MCF 10A (cell line): ENCODE data around the gene PIP4K2C. TPM values are rescaled to one million over a fixed set of nuclear protein-coding genes. Genes with fewer than 3 reads are reported as not detected.

Experiments used
- BruUV-seq: library from RNA; stranded (reverse); fragments of 400-500 nt; replicated peaks from 2 replicates; lab custom pipeline; 2021; lab: Mats Ljungman, UMichigan
- CTCF ChIA-PET: fragments of 300-600 bp; sonication (Branson Sonifier 250); formaldehyde crosslinking; extraction: SDS; loops from one replicate; lab custom pipeline; 2021; ENCODE audit warnings: antibody characterized with exemption, inconsistent platforms; lab: Yijun Ruan, JAX
- POLR2A ChIA-PET: fragments of 300-600, 350-650 bp; sonication (Branson Sonifier 250); formaldehyde crosslinking; extraction: SDS; loops from one replicate; lab custom pipeline; 2020; ENCODE audit warnings: antibody characterized with exemption, inconsistent platforms; lab: Yijun Ruan, JAX
- DNase-seq: peaks from one replicate; pipeline ENCODE4 v3.0.0-alpha.2; 2018; ENCODE audit not compliant: unreplicated experiment
- H3K27ac Mint-ChIP-seq: one replicate; pipeline ENCODE4 v1.8.0; 2022; ENCODE audit warnings: mild to moderate bottlenecking, low read depth, mixed read lengths; ENCODE audit not compliant: unreplicated experiment
- H3K27me3 Mint-ChIP-seq: one replicate; pipeline ENCODE4 v1.8.0; 2022; ENCODE audit warnings: mixed read lengths; ENCODE audit not compliant: insufficient read depth, unreplicated experiment
- H3K36me3 Mint-ChIP-seq: one replicate; pipeline ENCODE4 v1.8.0; 2022; ENCODE audit warnings: mild to moderate bottlenecking, moderate library complexity, mixed read lengths; ENCODE audit not compliant: insufficient read depth, unreplicated experiment
- H3K4me1 Mint-ChIP-seq: one replicate; pipeline ENCODE4 v1.8.0; 2022; ENCODE audit warnings: mixed read lengths; ENCODE audit not compliant: insufficient read depth, unreplicated experiment
- H3K4me3 Mint-ChIP-seq: one replicate; pipeline ENCODE4 v1.8.0; 2022; ENCODE audit warnings: mild to moderate bottlenecking, moderate library complexity, mixed read lengths; ENCODE audit not compliant: unreplicated experiment
- H3K9me3 Mint-ChIP-seq: one replicate; pipeline ENCODE4 v1.8.0; 2022; ENCODE audit warnings: mixed read lengths; ENCODE audit not compliant: unreplicated experiment
- intact Hi-C: fragments of 100-400 bp; cut with micrococcal nuclease; formaldehyde crosslinking; loops from 2 replicates; pipeline ENCODE4 v1.14.1; 2022
- total RNA-seq: library from RNA; stranded (reverse); gene quantifications from 2 replicates; pipeline ENCODE4 v1.2.3, GENCODE V29; 2022
- TF ChIP-seq, protein P1 (sequence below): fragments of 200-600 bp; IDR thresholded peaks from one replicate; pipeline ENCODE4 v1.8.0; 2022; ENCODE audit warnings: antibody characterized with exemption, mild to moderate bottlenecking; ENCODE audit not compliant: unreplicated experiment

The PIP4K2C gene
- total RNA-seq, 1 experiment from 2014 or later, result 32.0 TPM

DNA sequence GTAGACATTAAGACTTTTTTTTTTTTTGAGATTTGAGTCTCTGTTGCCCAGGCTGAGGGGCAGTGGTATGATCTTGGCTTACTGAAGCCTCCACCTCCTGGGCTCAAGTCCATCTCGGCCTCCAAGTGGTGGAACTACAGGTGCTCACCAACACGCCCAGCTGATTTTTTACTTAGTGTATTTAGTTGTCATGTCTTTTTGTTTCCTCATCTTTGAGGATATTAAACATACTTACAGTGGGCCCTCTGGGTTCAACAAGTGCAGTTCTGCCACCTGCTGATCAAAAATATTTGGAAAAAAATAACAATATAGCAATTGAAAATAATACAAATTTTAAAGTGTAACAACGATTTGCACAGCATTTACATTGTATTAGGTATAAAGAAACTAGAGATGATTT, 46.4 kb downstream of the PIP4K2C start:
- CTCF ChIA-PET, result interaction anchor here (0.6 to 4.2 kb wide), 4 partner anchors 55 to 165 kb away, joined by 3 to 18 read pairs (median 4); no protein-coding TSS in a partner anchor
- H3K27ac Mint-ChIP-seq, result no peak overlapping the region
- no peak overlapping the region for H3K4me3 Mint-ChIP-seq
- peaks cover 31% of the 10 kb centered on the region for H3K27me3 Mint-ChIP-seq
- BruUV-seq, result no TSS peak
- TF ChIP-seq, protein P1, sequence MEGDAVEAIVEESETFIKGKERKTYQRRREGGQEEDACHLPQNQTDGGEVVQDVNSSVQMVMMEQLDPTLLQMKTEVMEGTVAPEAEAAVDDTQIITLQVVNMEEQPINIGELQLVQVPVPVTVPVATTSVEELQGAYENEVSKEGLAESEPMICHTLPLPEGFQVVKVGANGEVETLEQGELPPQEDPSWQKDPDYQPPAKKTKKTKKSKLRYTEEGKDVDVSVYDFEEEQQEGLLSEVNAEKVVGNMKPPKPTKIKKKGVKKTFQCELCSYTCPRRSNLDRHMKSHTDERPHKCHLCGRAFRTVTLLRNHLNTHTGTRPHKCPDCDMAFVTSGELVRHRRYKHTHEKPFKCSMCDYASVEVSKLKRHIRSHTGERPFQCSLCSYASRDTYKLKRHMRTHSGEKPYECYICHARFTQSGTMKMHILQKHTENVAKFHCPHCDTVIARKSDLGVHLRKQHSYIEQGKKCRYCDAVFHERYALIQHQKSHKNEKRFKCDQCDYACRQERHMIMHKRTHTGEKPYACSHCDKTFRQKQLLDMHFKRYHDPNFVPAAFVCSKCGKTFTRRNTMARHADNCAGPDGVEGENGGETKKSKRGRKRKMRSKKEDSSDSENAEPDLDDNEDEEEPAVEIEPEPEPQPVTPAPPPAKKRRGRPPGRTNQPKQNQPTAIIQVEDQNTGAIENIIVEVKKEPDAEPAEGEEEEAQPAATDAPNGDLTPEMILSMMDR, result no peak
- H3K36me3 Mint-ChIP-seq, result no peaks in the 10 kb centered on the region
- no peaks in the 10 kb centered on the region for H3K9me3 Mint-ChIP-seq
- DNase-seq, result no peak
- POLR2A ChIA-PET, result interaction anchor here (1.0 to 1.9 kb wide), 2 partner anchors 18 to 20 kb away, joined by 3 to 4 read pairs; no protein-coding TSS in a partner anchor
- peaks cover 5% of the 10 kb centered on the region for H3K4me1 Mint-ChIP-seq
- intact Hi-C loops, result no loop called here

DNA sequence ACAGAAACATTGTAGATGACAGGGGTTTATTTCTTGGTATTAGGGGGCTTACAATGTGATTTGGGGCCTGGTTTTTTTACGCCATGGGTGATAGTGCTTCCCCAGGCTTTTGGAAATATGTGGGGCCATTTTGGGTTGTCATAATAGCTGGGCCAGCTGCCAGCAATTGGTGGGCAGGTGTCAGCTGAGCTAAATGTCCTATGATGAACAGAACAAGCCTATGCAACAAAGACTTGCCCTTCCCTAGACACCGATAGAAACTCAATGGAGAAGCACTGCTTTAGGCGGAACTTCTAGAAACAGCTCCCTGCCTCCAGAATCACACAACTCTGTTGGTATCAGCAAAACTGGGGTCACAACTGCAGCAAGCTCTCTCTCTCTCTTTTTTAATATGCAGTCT, 47.1 kb downstream of the PIP4K2C start:
- BruUV-seq, result no TSS peak
- Mint-ChIP-seq H3K4me3 (no peak overlapping the region), H3K4me1 (peaks cover 5% of the 10 kb centered on the region), H3K9me3 (no peaks in the 10 kb centered on the region), H3K27me3 (peaks cover 31% of the 10 kb centered on the region), H3K27ac (no peak overlapping the region), H3K36me3 (no peaks in the 10 kb centered on the region)
- intact Hi-C loops, result no loop called here
- TF ChIP-seq, protein P1, result no peak
- DNase-seq, result no peak
- POLR2A ChIA-PET, result interaction anchor here (1.1 to 1.9 kb wide), 2 partner anchors 19 to 55 kb away, joined by 4 read pairs; partner anchors contain the start of gene OS9
- CTCF ChIA-PET, result interaction anchor here (1.1 to 4.2 kb wide), 3 partner anchors 47 to 85 kb away, joined by 3 to 18 read pairs (median 4); partner anchors contain the start of gene PIP4K2C

DNA sequence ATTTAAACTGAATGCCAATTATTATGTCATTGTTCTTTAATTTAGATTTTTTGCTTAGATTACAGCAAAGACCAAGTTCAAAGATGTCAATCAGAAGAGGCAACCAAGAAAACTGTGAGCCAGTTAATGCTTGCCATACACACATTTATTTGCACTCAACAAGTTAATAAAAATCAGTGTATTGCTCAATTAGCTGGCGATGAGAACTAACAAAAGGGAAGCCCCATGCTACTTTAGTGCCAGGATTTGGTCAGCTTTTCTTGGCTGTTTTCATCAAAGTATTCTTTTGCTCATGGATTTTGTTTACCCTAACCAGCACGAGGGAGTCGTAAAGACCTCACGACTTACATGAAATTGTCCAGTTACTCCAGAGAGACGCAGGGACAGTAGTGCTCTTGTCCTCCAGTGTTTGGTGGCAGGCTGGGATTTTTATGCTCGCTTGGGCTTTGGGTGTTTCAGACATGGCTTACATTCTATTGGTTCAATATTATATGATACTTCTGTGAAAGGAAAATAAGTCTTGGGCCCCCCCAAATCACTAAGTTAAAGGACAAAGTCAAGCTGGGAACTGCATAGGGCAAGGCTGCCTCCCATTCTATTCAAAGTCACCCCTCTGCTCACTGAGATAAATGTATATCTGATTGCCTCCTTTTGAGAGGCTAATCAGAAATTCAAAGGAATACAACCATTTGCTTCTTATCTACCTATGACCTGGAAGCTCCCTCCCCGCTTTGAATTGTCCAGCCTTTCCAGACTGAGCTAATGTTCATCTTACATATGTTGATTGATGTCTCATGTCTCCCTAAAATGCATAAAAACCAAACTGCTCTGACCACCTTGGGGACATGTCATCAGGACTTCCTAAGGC, 49.4 kb downstream of the PIP4K2C start:
- DNase-seq, result no peak
- intact Hi-C loops, result no loop called here
- H3K4me1 Mint-ChIP-seq, result no peaks in the 10 kb centered on the region
- peaks cover 31% of the 10 kb centered on the region for H3K27me3 Mint-ChIP-seq
- no peak overlapping the region for H3K27ac Mint-ChIP-seq
- no peaks in the 10 kb centered on the region for H3K9me3 Mint-ChIP-seq
- ChIA-PET CTCF (interaction anchor here (0.5 to 4.4 kb wide), 4 partner anchors 7 to 1478 kb away, joined by 3 to 19 read pairs (median 10); partner anchors contain the start of gene B4GALNT1), POLR2A (interaction anchor here (0.7 to 1.4 kb wide), 2 partner anchors 17 to 956 kb away, joined by 3 to 4 read pairs; no protein-coding TSS in a partner anchor)
- TF ChIP-seq, protein P1, result no peak
- no TSS peak for BruUV-seq
- H3K36me3 Mint-ChIP-seq, result no peaks in the 10 kb centered on the region
- no peak overlapping the region for H3K4me3 Mint-ChIP-seq
